A673 (cell line): ENCODE results near the gene IQCC.

Source experiments
- CTCF ChIP-seq: fragments of 300-800, 200-600 bp; sonication (generic); conservative IDR thresholded peaks from 2 replicates; pipeline ENCODE4 v1.5.1; 2017; ENCODE audit warnings: low read depth, mild to moderate bottlenecking, antibody characterized with exemption, low read length, moderate library complexity, mixed read lengths
- EZH2 ChIP-seq: fragments of 200-600 bp; sonication (generic); IDR thresholded peaks from 2 replicates; pipeline ENCODE4 v1.6.1; 2017; ENCODE audit warnings: borderline replicate concordance, low read depth, mild to moderate bottlenecking, mixed read lengths, antibody characterized with exemption, low read length; ENCODE audit not compliant: poor library complexity, severe bottlenecking

GRCh38 chr1:32197074-32197473, 8.4 kb upstream of the IQCC start:
- TF ChIP-seq CTCF (no peak), EZH2 (no peak)
